UCSD-AML1 (cell line): ENCODE measurements around the gene KRT36.

Experiments
- DNase-seq: peaks from one replicate; lab custom pipeline; 2025; ENCODE audit not compliant: unreplicated experiment; lab: John Stamatoyannopoulos, UW

The KRT36 gene

GRCh38 chr17:41480136-41480535 is 9.6 kb downstream of the KRT36 start:
- no peak for DNase-seq

GRCh38 chr17:41478237-41478636 is 11.5 kb downstream of the KRT36 start:
- no peak for DNase-seq

- DNase-seq = no peak
These were observed 12.6 kb downstream of the KRT36 start for GRCh38 chr17:41476866-41477815.

GRCh38 chr17:41475421-41475820 is 14.3 kb downstream of the KRT36 start:
- no peak for DNase-seq

- no peak for DNase-seq
These were observed 14.8 kb downstream of the KRT36 start for GRCh38 chr17:41474863-41475262.

- no peak for DNase-seq
These were observed 21.4 kb downstream of the KRT36 start for GRCh38 chr17:41468346-41468745.

GRCh38 chr17:41467561-41467960 is 22.1 kb downstream of the KRT36 start:
- no peak for DNase-seq

GRCh38 chr17:41466988-41467387 is 22.7 kb downstream of the KRT36 start, which contains the start of gene KRT32:
Gene KRT32 (minus strand): TSS chr17:41467386. CDS start chr17:41467325, 61 bp downstream.
- DNase-seq = no peak

GRCh38 chr17:41464682-41465081 is 25.0 kb downstream of the KRT36 start:
- no peak for DNase-seq

GRCh38 chr17:41464173-41464572 is 25.5 kb downstream of the KRT36 start:
- no peak for DNase-seq

GRCh38 chr17:41463746-41464145 is 26.0 kb downstream of the KRT36 start:
- DNase-seq = no peak

GRCh38 chr17:41462705-41463104 is 27.0 kb downstream of the KRT36 start:
- DNase-seq = no peak

- DNase-seq = no peak
These were observed 32.0 kb downstream of the KRT36 start for GRCh38 chr17:41457676-41458075.

- DNase-seq = no peak
These were observed 33.5 kb downstream of the KRT36 start for GRCh38 chr17:41456204-41456603.

GRCh38 chr17:41455236-41455635 is 34.5 kb downstream of the KRT36 start:
- no peak for DNase-seq

- DNase-seq = no peak
These were observed 36.6 kb downstream of the KRT36 start for GRCh38 chr17:41453066-41453465.

GRCh38 chr17:41452281-41452680 is 37.4 kb downstream of the KRT36 start:
- DNase-seq = no peak

- DNase-seq = no peak
These were observed 38.5 kb downstream of the KRT36 start for GRCh38 chr17:41451154-41451728.

- DNase-seq = no peak
These were observed 40.7 kb downstream of the KRT36 start for GRCh38 chr17:41449008-41449407.

GRCh38 chr17:41448506-41448905 is 41.2 kb downstream of the KRT36 start:
- DNase-seq = no peak

- DNase-seq = no peak
These were observed 42.9 kb downstream of the KRT36 start for GRCh38 chr17:41446806-41447205.

- no peak for DNase-seq
These were observed 45.1 kb downstream of the KRT36 start for GRCh38 chr17:41444640-41445039.
